ENCODE results near the gene ZMYM4.
"Not testable (repeated sequence)": the region's sequence is repeated elsewhere in the genome, so short reads cannot be mapped to it uniquely, and the experiment has no call there.

The ZMYM4 gene

GRCh38 chr1:35461966-35462651 is 193.6 kb downstream of the ZMYM4 start:
- DNase-seq: no peak

GRCh38 chr1:35463232-35463631 is 194.7 kb downstream of the ZMYM4 start:
- DNase-seq: no peak

DNA sequence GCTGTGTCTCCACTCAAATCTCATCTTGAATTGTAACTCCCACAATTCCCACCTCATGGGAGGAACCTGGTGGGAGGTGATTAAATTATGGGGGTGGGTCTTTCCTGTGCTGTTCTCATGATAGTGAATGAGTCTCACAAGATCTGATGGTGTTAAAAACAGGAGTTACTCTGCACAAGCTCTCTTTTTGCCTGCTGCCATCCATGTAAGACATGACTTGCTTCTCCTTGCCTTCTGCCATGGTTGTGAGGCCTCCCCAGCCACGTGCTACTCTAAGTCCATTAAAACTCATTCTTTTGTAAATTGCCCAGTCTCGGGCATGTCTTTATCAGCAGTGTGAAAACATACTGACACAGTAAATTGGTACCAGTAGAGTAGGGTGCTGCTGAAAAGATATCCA is 195.2 kb downstream of the ZMYM4 start:
- not testable (repeated sequence) for DNase-seq

DNA sequence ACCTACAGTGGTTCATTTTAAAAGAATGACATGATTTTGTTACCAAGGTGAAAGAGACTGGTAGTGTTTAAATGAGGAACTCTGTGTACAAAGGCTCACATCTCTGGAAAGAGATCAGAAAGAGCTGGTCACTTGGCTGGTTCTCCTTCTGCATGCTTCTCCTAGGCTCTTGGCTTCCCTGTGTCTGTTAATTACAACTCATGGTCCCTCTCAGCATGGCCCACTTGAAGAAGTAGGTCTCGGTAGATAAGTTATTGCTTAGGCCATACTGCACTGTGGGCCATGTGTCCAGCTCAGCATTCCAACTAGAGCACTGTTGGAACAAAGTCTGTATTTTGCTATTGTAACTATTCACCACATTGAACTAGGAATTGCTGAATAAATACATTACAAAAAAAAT is 197.6 kb downstream of the ZMYM4 start:
- DNase-seq: no peak

GRCh38 chr1:35470977-35471613 is 202.6 kb downstream of the ZMYM4 start:
- peak; percentile 94 for DNase-seq

All from NCI-H2227 treated with DMSO at 0.1 percent for 48 hours (cell line).